Measurements from ENCODE around the gene OR2A14.

GRCh38 chr7:144118341-144118740 lies 4.6 kb upstream of the OR2A14 start:
- TF ChIP-seq HINFP (CRISPR knock-in tag; IDR thresholded peaks at IDR 0.05; ENCODE audit: low read depth), result no peak
- no peak for TF ChIP-seq CREB3 (CRISPR knock-in tag; IDR thresholded peaks at IDR 0.05)
- no peak for TF ChIP-seq EZH2 (conservative IDR thresholded peaks at IDR 0.05; ENCODE audit: low read depth, low read length)
- TF ChIP-seq MAX (IDR thresholded peaks at IDR 0.05), result no peak
- no peak for TF ChIP-seq ETV5 (CRISPR knock-in tag; IDR thresholded peaks at IDR 0.05; ENCODE audit: borderline replicate concordance)
- TF ChIP-seq ZBTB42 (CRISPR knock-in tag; IDR thresholded peaks at IDR 0.05), result no peak
- TF ChIP-seq MAZ (IDR thresholded peaks at IDR 0.05; ENCODE audit: borderline replicate concordance, low read depth, low read length), result no peak
- TF ChIP-seq MAZ (CRISPR knock-in tag; IDR thresholded peaks at IDR 0.05; ENCODE audit: low read depth), result no peak
- TF ChIP-seq ZNF513 (CRISPR knock-in tag; conservative IDR thresholded peaks at IDR 0.05), result no peak
- no peak for TF ChIP-seq FOXM1 (CRISPR knock-in tag; IDR thresholded peaks at IDR 0.05)
- no peak for TF ChIP-seq CTCF (CRISPR knock-in tag; IDR thresholded peaks at IDR 0.05)

Measured in HepG2 (cell line).